Hematopoietic multipotent progenitor cell treated with erythropoietin and hydrocortisone succinate and interleukin-3 and kit ligand, for 6 days (in vitro differentiated cells): ENCODE data around the gene LYPD8.
"Not testable (repeated sequence)": the region's sequence is repeated elsewhere in the genome, so short reads cannot be mapped to it uniquely, and the experiment has no call there.

Experiments used
- DNase-seq: peaks from one replicate; pipeline ENCODE4 v3.0.0-alpha.2; 2015

Gene LYPD8, protein sequence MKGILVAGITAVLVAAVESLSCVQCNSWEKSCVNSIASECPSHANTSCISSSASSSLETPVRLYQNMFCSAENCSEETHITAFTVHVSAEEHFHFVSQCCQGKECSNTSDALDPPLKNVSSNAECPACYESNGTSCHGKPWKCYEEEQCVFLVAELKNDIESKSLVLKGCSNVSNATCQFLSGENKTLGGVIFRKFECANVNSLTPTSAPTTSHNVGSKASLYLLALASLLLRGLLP

DNA sequence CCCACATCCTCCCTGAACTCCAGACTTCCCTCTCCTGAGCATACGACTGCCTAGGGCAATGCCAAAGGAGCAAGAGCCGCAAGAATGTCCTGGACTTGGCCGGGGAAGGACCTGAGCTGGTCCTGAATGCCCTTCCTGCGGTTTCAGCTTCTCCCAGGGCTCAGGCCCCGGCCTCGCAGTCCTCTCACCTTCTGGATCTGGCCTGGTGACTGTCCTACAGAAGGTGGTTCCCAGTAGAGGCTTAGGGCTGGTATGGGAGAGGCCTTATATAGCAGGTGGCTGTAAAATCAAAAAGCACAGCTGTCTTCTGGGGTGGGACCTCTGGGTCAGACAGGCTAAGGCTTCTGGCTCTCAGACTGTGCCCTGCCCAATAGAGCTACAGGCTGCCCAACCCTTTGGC lies at the start of gene LYPD8:
LYPD8 (minus strand) TSS at position 243 of the 400 bp plus-strand sequence. CDS start 4,678 bp downstream, outside the sequence.
- DNase-seq, result no peak

DNA sequence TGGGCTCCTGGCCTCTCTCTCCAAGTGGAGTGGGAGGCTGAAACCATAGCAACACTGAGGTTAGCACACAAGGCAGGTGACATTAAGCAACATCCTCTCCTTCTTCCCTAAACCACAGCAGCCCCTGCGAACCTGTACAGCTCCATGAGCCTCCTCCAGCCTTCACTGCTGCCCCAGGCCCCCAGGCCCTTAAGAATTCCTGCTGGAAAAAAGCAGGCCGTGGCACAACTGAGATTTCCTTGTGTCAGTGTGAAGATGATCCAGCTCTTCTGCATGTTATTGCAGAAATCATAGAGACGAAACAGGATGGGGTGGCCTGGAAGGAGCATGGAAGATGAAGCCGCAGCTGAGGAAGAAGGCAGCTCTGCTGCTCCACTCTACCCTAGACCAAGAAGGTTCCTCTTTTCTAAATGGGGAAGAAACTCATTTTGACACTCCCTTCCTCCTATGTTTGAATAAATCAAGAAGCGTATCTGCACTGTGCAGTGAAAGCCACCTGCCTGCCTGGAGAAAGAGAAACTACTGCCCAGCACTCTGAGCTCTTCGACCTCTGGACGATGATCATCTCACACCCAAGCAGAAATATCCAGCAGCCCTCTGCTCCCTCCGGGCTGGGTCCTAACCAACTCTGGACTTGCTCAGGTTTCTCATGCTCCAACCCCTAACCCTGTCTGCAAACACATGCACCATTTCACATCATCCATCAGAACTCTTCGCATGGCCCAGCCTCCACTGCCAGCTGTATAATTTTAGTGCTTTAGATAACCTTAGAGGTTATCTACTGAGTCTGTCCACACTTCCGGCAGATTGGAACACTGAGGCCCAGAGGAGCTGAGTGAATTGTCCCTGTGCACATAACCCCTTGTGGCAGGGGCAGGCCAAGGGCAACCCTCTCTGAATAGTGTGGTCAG lies 49.5 kb upstream of the LYPD8 start:
- peak; percentile 79 for DNase-seq

DNA sequence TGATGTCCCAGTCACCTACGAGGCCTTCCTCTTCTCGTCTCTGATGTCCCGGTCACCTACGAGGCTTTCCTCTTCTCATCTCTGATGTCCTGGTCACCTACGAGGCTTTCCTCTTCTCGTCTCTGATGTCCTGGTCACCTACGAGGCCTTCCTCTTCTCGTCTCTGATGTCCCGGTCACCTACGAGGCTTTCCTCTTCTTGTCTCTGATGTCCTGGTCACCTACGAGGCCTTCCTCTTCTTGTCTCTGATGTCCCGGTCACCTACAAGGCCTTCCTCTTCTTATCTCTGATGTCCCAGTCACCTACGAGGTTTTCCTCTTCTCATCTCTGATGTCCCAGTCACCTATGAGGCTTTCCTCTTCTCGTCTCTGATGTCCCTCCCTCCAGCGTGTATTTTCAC lies 47.9 kb upstream of the LYPD8 start:
- not testable (repeated sequence) for DNase-seq

DNA sequence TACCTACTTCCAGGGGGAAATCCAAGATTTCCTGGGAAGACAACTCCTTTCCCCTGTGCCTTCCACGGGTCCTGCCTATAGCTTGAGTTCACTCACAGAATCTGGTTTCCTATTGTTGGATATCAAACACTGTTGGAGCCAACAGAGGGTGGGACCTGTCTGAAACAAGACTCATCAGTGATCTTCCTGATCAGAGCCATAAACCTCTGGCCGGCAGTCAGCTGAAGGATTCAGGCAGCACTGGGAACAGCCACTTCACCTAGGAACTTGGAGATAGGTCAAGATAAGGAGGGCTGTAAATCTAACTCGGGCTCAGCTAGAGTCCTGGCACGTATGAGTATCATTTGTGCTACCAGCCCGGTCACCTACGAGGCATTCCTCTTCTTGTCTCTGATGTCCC lies 46.9 kb upstream of the LYPD8 start:
- no peak for DNase-seq

DNA sequence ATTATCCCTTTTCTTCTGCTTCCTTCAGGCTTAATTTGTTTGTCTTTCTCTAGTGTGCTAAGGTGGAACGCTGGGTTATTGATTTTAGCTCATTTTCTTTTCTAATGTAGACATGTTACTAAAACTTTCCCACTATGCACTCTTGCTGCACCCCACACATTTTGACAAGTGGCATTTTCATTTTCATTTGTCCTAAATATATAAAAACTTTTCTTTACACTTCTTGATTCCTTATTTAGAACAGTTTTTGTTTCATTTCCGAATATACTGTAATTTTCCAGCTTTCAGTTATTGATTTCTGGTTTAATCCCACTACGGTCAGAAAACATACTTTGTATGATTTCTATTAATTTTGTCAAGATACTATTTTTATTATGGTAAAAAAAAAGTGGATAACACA lies 44.9 kb upstream of the LYPD8 start:
- DNase-seq, result no peak

DNA sequence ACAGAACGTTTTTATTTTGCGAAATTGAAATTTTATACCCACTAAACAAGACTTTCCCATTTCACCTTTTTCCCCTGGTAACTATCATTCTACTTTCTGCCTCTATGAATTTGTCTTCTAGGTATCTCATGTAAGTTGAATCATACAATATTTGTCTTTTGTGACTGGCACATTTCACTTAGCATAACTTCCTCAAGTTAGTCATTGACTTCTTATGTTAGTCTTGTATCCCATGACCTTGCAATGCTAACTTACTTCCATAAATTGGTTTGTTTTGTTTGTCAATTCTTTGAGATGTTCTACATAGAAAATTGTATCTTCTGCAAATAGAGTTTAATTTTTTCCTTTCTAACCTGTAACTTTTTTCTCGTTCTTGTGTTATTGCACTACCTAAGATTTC lies 43.2 kb upstream of the LYPD8 start:
- no peak for DNase-seq

DNA sequence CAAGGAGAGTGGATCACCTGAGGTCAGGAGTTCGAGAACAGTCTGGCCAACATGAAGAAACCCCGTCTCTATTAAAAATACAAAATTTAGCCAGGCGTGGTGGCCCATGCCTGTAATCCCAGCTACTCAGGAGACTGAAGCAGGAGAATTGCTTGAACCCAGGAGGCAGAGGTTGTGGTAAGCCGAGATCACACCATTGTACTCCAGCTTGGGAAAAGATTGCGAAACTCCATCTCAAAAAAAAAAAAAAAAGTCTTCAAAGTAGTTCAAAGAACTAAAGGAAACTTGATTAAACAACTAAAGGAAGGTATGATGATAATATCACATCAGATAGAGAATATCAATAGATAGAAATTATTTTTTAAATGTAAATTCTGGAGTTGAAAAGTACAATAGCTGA lies 39.1 kb upstream of the LYPD8 start:
- DNase-seq, result not testable (repeated sequence)

DNA sequence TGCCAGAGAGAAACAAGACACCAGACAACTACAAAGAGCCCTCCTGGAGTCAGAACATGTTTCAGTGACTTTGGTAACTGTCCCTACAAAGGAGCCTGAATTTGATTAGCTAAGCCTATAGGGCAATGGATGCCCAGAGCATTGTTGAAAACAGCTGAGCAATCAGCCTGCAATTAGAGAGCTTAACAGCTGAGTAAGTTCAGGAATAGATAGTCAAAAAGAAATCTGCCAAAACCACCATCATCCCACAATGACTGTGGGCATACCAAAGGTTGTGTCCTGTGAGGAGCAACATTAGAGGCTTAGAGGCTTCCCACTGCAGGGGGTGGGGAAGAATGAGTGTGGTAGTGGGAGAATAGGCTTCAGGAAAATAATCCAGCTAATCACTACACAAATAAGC lies 38.0 kb upstream of the LYPD8 start:
- no peak for DNase-seq

DNA sequence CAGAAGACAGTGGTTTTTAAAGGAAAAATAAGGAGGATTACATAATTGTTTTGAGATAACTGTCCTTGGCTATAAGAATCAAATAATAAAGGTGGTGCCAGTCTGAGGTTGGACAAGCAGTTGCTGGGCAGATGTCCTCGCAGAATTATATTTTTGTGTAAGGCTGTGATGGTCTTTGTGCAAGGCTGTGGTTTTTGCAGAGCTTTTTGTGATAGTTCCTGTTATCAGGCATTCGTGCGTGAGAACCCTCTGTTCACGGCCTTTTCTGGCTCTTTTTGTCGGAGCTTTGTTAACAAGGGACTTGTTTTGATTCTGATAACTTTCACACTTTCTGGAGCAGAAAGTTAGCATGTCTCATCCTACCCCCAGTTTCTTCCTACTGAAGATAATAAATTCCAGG lies 36.8 kb upstream of the LYPD8 start:
- no peak for DNase-seq

DNA sequence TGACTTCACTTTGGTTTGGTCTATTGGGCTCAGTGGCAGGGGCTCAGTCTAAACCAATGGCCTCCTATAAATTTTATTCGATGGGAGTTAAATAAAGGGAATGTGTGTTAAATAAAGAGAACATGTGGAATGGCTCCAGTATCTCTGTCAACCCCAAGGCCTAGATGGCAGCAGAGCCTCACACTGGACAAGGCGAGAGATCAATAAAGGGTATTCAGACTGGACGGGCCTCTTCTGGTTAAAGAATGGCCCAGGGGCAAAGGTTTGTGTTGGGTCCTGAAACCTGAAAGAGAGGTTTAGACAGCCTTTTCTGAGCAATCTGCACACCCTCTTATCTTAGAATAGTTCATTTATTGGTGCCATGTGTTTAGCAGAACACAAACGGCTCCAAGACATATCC lies 35.5 kb upstream of the LYPD8 start:
- no peak for DNase-seq

DNA sequence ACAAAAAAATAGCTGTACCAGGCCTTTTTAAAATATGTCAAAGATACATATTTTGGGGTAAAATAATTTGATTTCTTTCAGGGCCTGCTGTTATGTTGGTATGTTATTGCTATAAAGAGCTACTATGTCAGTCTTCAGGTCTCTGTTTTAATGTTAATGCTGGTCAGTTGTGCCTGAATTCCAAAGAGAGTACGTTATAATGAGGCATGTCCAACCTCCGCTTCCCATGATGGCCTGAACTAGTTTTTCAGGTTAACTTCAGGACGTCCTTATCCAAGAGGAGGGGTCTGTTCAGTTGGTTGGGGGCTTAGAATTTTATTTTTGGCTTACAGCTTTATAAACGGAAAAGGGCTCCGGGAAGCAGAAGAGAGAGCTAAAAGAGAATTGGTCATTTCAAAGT lies 34.9 kb upstream of the LYPD8 start:
- DNase-seq, result no peak

DNA sequence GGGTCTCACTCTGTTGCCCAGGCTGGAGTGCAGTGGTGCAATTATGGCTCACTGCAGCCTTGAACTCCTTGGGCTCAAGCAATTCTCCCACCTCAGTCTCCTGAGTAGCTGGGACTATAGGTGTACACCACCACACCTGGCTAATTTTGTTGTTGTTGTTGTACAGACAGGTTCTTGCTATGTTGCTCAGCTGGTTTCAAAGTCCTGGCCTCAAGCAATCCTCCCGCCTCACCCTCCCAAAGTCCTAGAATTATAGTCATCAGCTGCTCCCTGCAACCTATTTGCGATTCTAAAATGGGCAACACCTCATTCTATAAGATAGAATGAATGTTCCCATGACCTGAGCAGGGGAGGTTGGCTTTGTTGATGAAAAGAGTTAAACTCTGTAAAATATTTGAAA lies 33.8 kb upstream of the LYPD8 start:
- not testable (repeated sequence) for DNase-seq

DNA sequence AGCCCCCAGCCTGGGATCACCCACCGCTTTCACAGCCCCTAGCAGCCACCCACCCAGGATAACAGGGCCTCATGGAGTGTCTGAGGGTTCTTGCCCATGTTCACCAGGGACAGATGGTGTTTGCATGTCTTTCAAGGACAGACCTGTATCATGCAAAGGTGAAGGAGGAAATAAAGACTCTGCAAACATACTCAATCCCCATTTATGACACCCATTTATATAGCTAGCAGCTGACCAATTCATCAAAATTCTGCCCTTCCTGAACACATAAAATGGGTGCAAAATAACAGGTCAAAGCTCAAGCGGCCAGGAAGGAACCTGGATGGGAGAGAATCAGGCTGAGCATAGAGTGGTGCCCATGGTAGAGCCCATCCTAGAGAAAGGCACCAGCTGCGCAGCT lies 32.8 kb upstream of the LYPD8 start:
- no peak for DNase-seq

DNA sequence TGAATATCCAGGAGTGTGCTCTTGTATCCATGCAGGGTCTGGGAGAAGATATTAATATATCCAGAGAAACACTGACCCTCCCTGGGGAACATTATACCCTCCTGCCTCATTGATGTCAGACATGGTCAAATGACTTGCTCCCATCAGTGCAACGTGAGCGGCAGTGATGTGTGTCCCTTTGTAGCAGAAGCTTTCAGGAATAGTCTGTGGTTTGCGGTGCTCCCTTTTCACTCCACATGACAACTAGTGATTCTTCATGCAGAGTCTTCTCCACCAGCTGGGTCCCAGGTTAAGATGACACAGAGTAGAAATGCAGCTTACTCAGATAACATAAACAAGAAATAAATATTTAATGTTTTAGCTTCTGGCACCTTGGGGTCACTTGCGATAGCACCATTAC lies 31.9 kb upstream of the LYPD8 start:
- no peak for DNase-seq

DNA sequence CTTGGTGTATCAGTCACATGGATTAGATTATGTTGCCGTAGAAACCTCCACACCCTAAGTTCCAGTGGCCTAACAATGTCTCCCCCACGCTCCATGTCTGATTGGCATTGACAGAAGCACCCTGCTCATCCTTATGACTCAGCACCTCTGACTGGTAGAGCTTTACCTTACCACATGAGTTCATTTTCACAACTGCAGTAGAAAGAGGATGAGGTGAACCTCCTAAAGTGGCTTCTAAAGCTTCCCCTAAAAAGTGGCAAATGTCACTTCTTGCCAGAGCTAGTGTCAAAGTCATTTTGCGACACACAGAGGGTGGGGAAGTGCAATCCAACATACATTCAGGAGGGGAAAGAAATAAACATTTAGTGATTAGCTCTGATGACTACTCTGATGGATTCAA lies 30.6 kb upstream of the LYPD8 start:
- peak; percentile 15 for DNase-seq

DNA sequence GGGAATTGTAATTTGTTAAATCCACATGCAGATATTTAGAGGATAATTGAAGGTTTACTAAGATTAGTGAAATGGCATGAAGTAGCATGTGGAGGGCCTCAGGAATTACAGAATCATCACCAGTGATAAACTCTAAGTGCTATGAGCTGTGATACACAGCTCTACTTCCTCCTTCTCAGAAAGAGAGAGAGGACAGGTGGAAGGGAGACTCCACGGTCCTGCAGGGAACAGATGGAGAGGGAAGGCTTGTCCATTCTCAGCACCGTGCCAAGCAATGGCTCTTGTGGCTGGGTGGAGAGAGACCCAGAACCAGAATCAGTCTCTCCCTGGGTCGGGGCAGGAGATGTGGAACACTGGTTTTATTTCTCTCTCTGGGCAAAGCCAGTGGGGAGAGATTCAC lies 27.8 kb upstream of the LYPD8 start:
- DNase-seq, result no peak

DNA sequence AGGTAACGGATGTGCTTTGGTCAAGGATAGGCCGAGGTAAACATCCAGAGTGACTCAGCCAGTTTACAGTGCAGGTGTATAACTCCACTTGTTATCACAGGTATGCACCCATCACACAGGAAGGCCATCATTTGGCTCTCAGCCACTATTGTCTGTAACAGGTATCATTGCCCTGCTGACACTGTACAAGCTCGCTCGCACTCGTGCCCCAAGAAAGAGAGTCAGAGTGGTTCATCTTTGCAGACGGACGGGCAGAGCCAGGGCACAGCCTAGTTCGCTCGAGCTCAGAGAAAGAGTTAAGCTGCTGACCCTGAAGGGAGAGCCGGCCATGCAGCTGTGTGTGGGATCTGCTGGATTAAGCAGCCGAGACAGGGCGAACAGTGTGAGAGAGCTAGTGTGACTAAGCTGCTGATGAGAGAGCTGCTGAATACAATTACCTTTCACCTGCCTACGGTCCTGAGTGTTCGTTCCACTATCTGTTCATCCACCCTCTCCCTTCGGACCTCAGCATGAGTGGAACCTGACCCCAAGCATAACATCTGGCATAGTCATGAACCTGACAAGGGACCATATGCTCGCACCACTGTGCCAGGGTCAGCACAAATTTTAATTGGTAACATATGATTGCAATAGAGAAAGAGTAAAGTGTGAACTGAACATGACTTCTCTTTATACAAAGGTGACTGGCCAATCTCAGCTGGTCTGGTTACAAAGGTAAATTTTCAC lies 27.0 kb upstream of the LYPD8 start:
- DNase-seq, result no peak

DNA sequence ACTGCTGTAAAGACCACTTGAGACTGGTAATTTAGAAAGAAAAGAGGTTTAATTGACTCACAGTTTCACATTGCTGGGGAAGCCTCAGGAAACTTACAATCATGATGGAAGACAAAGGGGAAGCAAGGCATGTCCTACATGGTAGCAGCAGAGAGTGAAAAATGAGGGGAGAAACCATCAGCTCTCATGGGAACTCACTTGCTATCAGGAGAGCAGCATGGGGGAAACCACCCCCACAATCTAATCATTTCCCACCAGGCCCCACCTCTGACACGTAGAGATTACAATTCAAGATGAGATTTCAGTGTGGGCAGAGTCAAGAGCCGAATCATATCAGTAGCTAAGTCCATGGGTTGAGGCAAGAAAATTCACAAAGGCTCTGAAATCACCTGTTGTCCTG lies 23.8 kb upstream of the LYPD8 start:
- DNase-seq, result peak; percentile 26

DNA sequence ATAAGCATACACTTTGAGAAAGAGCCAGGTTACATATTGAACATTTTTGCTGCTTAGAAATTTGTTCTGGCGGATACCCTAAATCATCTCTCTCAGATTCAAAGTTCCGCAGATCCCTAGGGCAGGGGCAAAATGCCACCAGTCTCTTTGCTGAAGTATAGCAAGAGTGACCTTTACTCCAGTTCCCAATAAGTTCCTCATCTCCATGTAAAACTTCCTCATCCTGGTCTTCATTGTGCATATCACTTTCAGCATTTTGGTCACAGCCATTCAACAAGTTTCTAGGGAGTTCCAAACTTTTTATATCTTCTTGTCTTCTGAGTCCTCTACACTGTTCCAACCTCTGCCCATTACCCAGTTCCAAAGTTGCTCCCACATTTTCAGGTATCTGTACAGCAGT lies 23.3 kb upstream of the LYPD8 start:
- no peak for DNase-seq

DNA sequence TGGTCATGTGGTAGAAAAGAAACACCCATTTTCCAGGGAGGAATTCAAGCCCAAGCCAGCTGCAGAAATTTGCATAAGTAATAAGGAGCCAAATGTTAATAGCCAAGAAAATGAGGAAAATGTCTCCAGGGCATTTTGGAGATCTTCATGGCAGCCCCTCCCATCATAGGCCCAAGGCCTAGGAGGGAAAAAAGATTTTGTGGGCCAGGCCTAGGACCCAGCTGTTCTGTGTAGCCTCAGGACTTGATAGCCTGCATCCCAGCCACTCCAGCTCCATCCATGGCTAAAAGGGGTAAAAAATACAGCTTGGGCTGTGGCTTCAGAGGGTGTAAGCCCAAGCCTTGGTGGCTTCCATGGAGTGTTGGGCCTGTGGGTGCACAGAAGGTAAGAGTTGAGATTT lies 21.4 kb upstream of the LYPD8 start:
- DNase-seq, result no peak

DNA sequence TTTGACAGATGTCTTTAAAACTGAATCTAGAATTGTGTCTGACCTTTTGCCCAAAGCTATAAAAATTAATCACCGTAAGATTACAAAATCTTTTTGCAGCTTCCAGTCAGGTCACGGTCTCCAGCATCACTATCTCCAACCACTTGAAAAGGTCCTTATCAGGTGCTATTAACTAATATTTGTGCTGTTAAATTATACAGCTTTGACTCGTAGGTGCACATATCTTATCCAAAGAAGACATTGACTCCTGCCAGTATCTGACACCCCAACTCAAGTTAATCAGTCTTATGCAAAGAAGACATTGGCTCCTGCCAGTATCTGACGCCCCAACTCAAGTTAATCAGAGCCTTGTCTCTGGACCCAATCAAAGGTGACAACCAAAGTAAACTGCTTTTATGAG lies 19.9 kb upstream of the LYPD8 start:
- no peak for DNase-seq

DNA sequence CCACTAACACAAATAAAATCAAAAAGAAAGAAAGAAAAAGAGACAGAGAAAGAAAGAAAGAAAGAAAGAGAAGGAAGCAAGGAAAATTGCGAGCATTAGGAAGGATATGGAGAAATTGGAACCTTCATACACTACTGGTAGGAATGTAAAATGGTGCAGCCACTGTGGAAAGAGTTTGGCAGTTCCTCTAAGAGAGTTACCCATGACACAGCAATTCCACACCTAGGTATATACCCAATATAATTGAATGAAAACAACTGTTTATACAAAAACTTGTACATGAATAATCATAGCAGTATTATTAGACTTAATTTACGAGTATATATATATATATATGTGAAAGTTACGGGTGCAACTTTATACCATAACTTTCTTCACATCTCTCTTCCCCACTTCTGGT lies 4.1 kb upstream of the LYPD8 start:
- DNase-seq, result no peak

DNA sequence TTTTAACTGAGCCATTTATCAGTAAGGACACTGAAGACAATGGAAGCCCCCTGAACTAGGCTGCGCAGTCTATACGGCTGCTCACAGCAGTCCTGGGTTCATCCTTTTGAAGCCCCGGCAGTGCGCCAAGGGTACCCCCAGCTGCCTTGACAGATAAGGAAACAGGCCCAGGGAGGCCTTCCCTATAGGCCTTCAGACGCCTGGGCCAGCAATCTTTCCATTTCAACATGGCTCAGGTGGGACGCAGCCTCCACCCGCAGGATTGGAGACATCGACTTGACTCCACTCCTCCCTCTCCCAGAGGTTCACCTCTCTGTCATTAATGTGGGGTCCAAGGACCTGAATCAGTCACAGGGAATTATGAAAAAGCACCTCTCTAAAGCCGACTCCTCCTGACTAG lies 2.8 kb upstream of the LYPD8 start:
- DNase-seq, result peak; percentile 13

DNA sequence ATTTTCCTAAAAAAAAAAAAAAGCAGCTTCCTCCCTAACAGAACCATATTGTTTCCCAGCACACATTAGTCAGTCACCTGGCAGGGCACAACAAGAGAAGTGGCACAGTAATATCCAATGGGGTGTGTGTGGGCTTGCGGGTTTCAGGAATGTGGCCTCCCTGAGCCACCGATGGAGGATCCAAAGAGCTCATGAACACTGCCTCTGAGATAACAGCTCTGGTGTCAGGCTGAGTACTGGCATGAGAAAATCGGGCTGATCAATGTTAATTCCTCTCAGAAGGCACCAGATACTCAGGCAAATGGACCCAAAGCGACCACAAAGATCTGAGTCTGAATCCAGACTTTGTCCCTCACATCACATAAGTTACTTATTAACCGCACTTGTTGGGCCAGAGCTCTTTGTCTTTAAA lies 2.2 kb upstream of the LYPD8 start:
- no peak for DNase-seq
